Panc1 (cell line): Measurements from ENCODE around the gene OR10A4.

ENCODE experiments used
- POLR2AphosphoS5 ChIP-seq: IDR thresholded peaks from 2 replicates; pipeline ENCODE4 v1.6.1; 2012; ENCODE audit warnings: mild to moderate bottlenecking, low read depth, low read length, moderate library complexity
- SIN3A ChIP-seq: IDR thresholded peaks from 2 replicates; pipeline ENCODE4 v1.6.1; 2012; ENCODE audit warnings: low read depth, mild to moderate bottlenecking, low read length, moderate library complexity, borderline replicate concordance; ENCODE audit not compliant: insufficient read depth

GRCh38 chr11:6925636-6926207 lies 49.3 kb downstream of the OR10A4 start:
- no peak for TF ChIP-seq SIN3A
- no peak for TF ChIP-seq POLR2AphosphoS5
